Activated CD8-positive, alpha-beta memory T cell treated with anti-CD3 and anti-CD28 coated beads for 1 hour (primary cell): ENCODE results near the gene ID1.
"Not testable (repeated sequence)": the region's sequence is repeated elsewhere in the genome, so short reads cannot be mapped to it uniquely, and the experiment has no call there.

Source experiments
- DNase-seq, 2 donors: peaks; one replicate each; pipeline ENCODE4 v3.0.0-alpha.2; 2020; ENCODE audit warnings: low read depth in 1 of 2; ENCODE audit errors: extremely low read depth in 1 of 2

Gene ID1

GRCh38 chr20:31572701-31573554, 32.2 kb upstream of the ID1 start:
- DNase-seq, result peak; percentile 42 to 78

GRCh38 chr20:31573555-31574321, 31.4 kb upstream of the ID1 start:
- no peak for DNase-seq

- not testable (repeated sequence) for DNase-seq
Measured at GRCh38 chr20:31574986-31575385, 30.1 kb upstream of the ID1 start.

- DNase-seq, result no peak
Measured at GRCh38 chr20:31576751-31577150, 28.3 kb upstream of the ID1 start.

GRCh38 chr20:31577194-31577593, 27.9 kb upstream of the ID1 start:
- no peak for DNase-seq

GRCh38 chr20:31578448-31579138, 26.5 kb upstream of the ID1 start:
- no peak for DNase-seq

- no peak for DNase-seq
Measured at GRCh38 chr20:31579245-31579644, 25.8 kb upstream of the ID1 start.

- DNase-seq, result not testable (repeated sequence)
Measured at GRCh38 chr20:31579941-31580651, 25.0 kb upstream of the ID1 start.

GRCh38 chr20:31580706-31581105, 24.4 kb upstream of the ID1 start:
- DNase-seq, result no peak

- DNase-seq, result no peak
Measured at GRCh38 chr20:31581391-31581790, 23.7 kb upstream of the ID1 start.

GRCh38 chr20:31587545-31588389, 17.3 kb upstream of the ID1 start:
- DNase-seq, result no peak

GRCh38 chr20:31590717-31591225, 14.3 kb upstream of the ID1 start:
- no peak for DNase-seq

GRCh38 chr20:31593221-31594001, 11.7 kb upstream of the ID1 start:
- no peak for DNase-seq

GRCh38 chr20:31594002-31594557, 11.0 kb upstream of the ID1 start:
- no peak for DNase-seq

- DNase-seq, result no peak
Measured at GRCh38 chr20:31594558-31595379, 10.3 kb upstream of the ID1 start.

- DNase-seq, result no peak
Measured at GRCh38 chr20:31595380-31595653, 9.8 kb upstream of the ID1 start.

- DNase-seq, result no peak
Measured at GRCh38 chr20:31595654-31596411, 9.3 kb upstream of the ID1 start.

GRCh38 chr20:31596412-31596715, 8.7 kb upstream of the ID1 start:
- not testable (repeated sequence) for DNase-seq
